Karpas-422 (cell line): Measurements from ENCODE around the gene NHLRC3. TPM values are rescaled to one million over a fixed set of nuclear protein-coding genes. Genes with fewer than 3 reads are reported as not detected.
"Not testable (repeated sequence)": the region's sequence is repeated elsewhere in the genome, so short reads cannot be mapped to it uniquely, and the experiment has no call there.

Experiments used
- DNase-seq: peaks from one replicate; pipeline ENCODE4 v3.0.0-alpha.2; 2015
- H2AFZ ChIP-seq: fragments of 200-600 bp; sonication (generic); 2 replicates; pipeline ENCODE4 v1.6.1; 2014; ENCODE audit warnings: antibody characterized with exemption, low read length, mixed read lengths
- H3K27ac ChIP-seq: fragments of 200-600 bp; sonication (generic); 2 replicates; pipeline ENCODE4 v1.5.1; 2014; ENCODE audit warnings: mild to moderate bottlenecking, low read length, moderate library complexity
- H3K27me3 ChIP-seq: fragments of 200-600 bp; sonication (generic); 2 replicates; pipeline ENCODE4 v1.6.1; 2014; ENCODE audit warnings: low read length, mixed read lengths
- H3K36me3 ChIP-seq: fragments of 200-600 bp; sonication (generic); 2 replicates; pipeline ENCODE4 v1.6.1; 2014; ENCODE audit warnings: low read length, mixed read lengths; ENCODE audit not compliant: insufficient read depth
- H3K4me1 ChIP-seq: fragments of 200-600 bp; sonication (generic); 2 replicates; pipeline ENCODE4 v1.6.1; 2014; ENCODE audit warnings: mild to moderate bottlenecking, low read length, mixed read lengths
- H3K4me2 ChIP-seq: fragments of 200-600 bp; sonication (generic); 2 replicates; pipeline ENCODE4 v1.6.1; 2014; ENCODE audit warnings: low read length, low read depth, mild to moderate bottlenecking; ENCODE audit not compliant: poor library complexity, severe bottlenecking
- H3K4me3 ChIP-seq: fragments of 200-600 bp; sonication (generic); 2 replicates; pipeline ENCODE4 v1.5.1; 2014; ENCODE audit warnings: mild to moderate bottlenecking, antibody characterized with exemption, low read length, mixed read lengths
- H3K79me2 ChIP-seq: fragments of 200-600 bp; sonication (generic); 2 replicates; pipeline ENCODE4 v1.6.1; 2014; ENCODE audit warnings: mild to moderate bottlenecking, low read length, mixed read lengths
- H3K9ac ChIP-seq: fragments of 200-600 bp; sonication (generic); 2 replicates; pipeline ENCODE4 v1.6.0; 2014; ENCODE audit warnings: low read length
- H3K9me2 ChIP-seq: fragments of 200-600 bp; sonication (generic), shearing (Covaris generic); replicated peaks from 2 replicates; pipeline ENCODE4 v1.6.0; 2014; ENCODE audit warnings: mild to moderate bottlenecking, low read length, moderate library complexity; ENCODE audit not compliant: insufficient read depth
- H3K9me3 ChIP-seq: fragments of 300-700, 200-600 bp; sonication (generic); 2 replicates; pipeline ENCODE4 v1.6.1; 2014; ENCODE audit warnings: low read length, mixed read lengths
- H4K20me1 ChIP-seq: fragments of 200-600 bp; sonication (generic); 2 replicates; pipeline ENCODE4 v1.6.1; 2014; ENCODE audit warnings: mild to moderate bottlenecking, antibody characterized with exemption, low read length, low read depth; ENCODE audit not compliant: insufficient read depth
- total RNA-seq: library from RNA; depleted of rRNA; stranded (reverse); fragments of >200 nt; shearing (Covaris generic); gene quantifications from 2 replicates; pipeline ENCODE4 v1.2.3, GENCODE V29; 2014; ENCODE audit warnings: low replicate concordance; rRNA removed

Gene NHLRC3
- total RNA-seq, 1 experiment from 2014 or later = 52.4 TPM

- no peaks in the 10 kb centered on the region for H3K9me2 ChIP-seq
- H3K4me2 ChIP-seq = no peak overlapping the region
- DNase-seq = no peak
- no peak overlapping the region for H3K27ac ChIP-seq
- H3K4me3 ChIP-seq = no peak overlapping the region
- H3K9me3 ChIP-seq = no peaks in the 10 kb centered on the region
- no peaks in the 10 kb centered on the region for H3K27me3 ChIP-seq
- H3K4me1 ChIP-seq = peaks cover 7% of the 10 kb centered on the region
- H3K36me3 ChIP-seq = no peaks in the 10 kb centered on the region
- H3K79me2 ChIP-seq = no peaks in the 10 kb centered on the region
- H4K20me1 ChIP-seq = no peaks in the 10 kb centered on the region
- H2AFZ ChIP-seq = no peak overlapping the region
- H3K9ac ChIP-seq = no peak overlapping the region
Measured at GRCh38 chr13:39072842-39073241, 34.6 kb downstream of the NHLRC3 start.

GRCh38 chr13:39073983-39074382 is 35.7 kb downstream of the NHLRC3 start:
- Histone ChIP-seq H3K79me2 (no peaks in the 10 kb centered on the region), H3K9me2 (no peaks in the 10 kb centered on the region), H4K20me1 (no peaks in the 10 kb centered on the region), H3K27me3 (no peaks in the 10 kb centered on the region), H3K36me3 (no peaks in the 10 kb centered on the region), H3K4me2 (no peak overlapping the region), H3K4me3 (no peak overlapping the region), H3K9me3 (no peaks in the 10 kb centered on the region), H3K27ac (no peak overlapping the region), H3K4me1 (peaks cover 7% of the 10 kb centered on the region), H2AFZ (no peak overlapping the region), H3K9ac (no peak overlapping the region)
- DNase-seq = no peak

DNA sequence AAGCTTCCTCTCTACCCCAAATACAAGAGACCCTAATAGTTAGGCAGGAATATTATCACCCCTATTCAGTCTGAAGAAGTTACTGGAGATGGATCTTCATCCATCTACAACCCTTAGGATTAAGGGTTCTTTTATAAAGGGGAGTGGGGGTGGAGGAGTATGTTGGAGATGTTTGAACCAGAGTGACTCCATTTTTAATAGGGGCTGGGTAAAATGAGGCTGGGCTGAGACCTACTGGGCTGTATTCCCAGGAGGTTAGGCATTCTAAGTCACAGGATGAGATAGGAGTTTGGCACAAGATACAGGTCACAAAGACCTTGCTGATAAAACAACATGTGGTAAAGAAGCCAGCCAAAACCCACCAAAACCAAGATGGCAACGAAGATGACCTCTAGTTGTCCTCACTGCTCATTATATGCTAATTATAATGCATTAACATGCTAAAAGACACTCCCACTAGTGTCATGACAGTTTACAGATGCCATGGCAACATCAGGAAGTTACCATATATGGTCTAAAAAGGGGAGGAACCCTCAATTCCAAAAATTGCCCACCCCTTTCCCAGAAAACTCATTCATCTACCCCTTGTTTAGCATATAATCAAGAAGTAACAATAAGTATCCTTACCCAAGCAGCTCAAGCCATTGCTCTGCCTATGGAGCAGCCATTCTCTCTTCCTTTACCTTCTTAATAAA is 48.1 kb downstream of the NHLRC3 start:
- not testable (repeated sequence) for H3K27ac ChIP-seq, H3K4me3 ChIP-seq, H3K4me1 ChIP-seq, H3K9ac ChIP-seq, H3K36me3 ChIP-seq, DNase-seq, H2AFZ ChIP-seq, H4K20me1 ChIP-seq, H3K9me3 ChIP-seq, H3K4me2 ChIP-seq, H3K79me2 ChIP-seq, H3K27me3 ChIP-seq, H3K9me2 ChIP-seq

- H3K4me2 ChIP-seq = no peak overlapping the region
- no peaks in the 10 kb centered on the region for H4K20me1 ChIP-seq
- DNase-seq = peak; percentile 29
- H3K79me2 ChIP-seq = no peaks in the 10 kb centered on the region
- no peaks in the 10 kb centered on the region for H3K36me3 ChIP-seq
- no peaks in the 10 kb centered on the region for H3K4me1 ChIP-seq
- H3K27me3 ChIP-seq = no peaks in the 10 kb centered on the region
- no peak overlapping the region for H2AFZ ChIP-seq
- H3K9me2 ChIP-seq = no peaks in the 10 kb centered on the region
- H3K27ac ChIP-seq = no peak overlapping the region
- no peak overlapping the region for H3K4me3 ChIP-seq
- no peaks in the 10 kb centered on the region for H3K9me3 ChIP-seq
- no peak overlapping the region for H3K9ac ChIP-seq
Measured at GRCh38 chr13:39091586-39091985, 53.3 kb downstream of the NHLRC3 start.

GRCh38 chr13:39095500-39095899 is 57.2 kb downstream of the NHLRC3 start:
- no peaks in the 10 kb centered on the region for H3K9me2 ChIP-seq
- no peaks in the 10 kb centered on the region for H3K9me3 ChIP-seq
- no peak overlapping the region for H3K4me3 ChIP-seq
- H2AFZ ChIP-seq = no peak overlapping the region
- no peak overlapping the region for H3K27ac ChIP-seq
- peak; percentile 15 for DNase-seq
- H3K79me2 ChIP-seq = no peaks in the 10 kb centered on the region
- no peaks in the 10 kb centered on the region for H3K27me3 ChIP-seq
- H3K4me1 ChIP-seq = no peaks in the 10 kb centered on the region
- H3K36me3 ChIP-seq = no peaks in the 10 kb centered on the region
- no peaks in the 10 kb centered on the region for H4K20me1 ChIP-seq
- no peak overlapping the region for H3K9ac ChIP-seq
- H3K4me2 ChIP-seq = no peak overlapping the region

- no peaks in the 10 kb centered on the region for H3K9me3 ChIP-seq
- H3K27me3 ChIP-seq = no peaks in the 10 kb centered on the region
- no peaks in the 10 kb centered on the region for H4K20me1 ChIP-seq
- peak; percentile 12 for DNase-seq
- H2AFZ ChIP-seq = no peak overlapping the region
- H3K27ac ChIP-seq = no peak overlapping the region
- H3K9me2 ChIP-seq = no peaks in the 10 kb centered on the region
- H3K4me2 ChIP-seq = no peak overlapping the region
- no peaks in the 10 kb centered on the region for H3K79me2 ChIP-seq
- H3K4me3 ChIP-seq = no peak overlapping the region
- no peaks in the 10 kb centered on the region for H3K4me1 ChIP-seq
- H3K36me3 ChIP-seq = no peaks in the 10 kb centered on the region
- H3K9ac ChIP-seq = no peak overlapping the region
Measured at GRCh38 chr13:39099231-39099630, 61.0 kb downstream of the NHLRC3 start.

Other genes starting within 250 kb of the NHLRC3 start
- gene STOML3, start 47.6 kb upstream of the NHLRC3 start, total RNA-seq = not detected in 2 replicates
- 46.4 and 60.7 TPM in 2 replicates for gene PROSER1, start 367 bp upstream of the NHLRC3 start, total RNA-seq